Liver (tissue), 3 donors: ENCODE measurements around the gene TTC36.

ENCODE experiments used
- ATF3 ChIP-seq: IDR thresholded peaks from 2 replicates; pipeline ENCODE4 v1.6.1; 2016; ENCODE audit warnings: antibody characterized with exemption
- CTCF ChIP-seq: fragments of 150-350 bp; IDR thresholded peaks from 2 replicates; pipeline ENCODE4 v1.5.1; 2017; ENCODE audit warnings: improper control_type of control experiment, low read depth, low read length; ENCODE audit not compliant: missing input control
- EGR1 ChIP-seq, 2 donors: IDR thresholded peaks; 2 replicates each; pipeline ENCODE4 v1.6.1; 2016 to 2018; ENCODE audit warnings: antibody characterized with exemption in 2 of 2, low read depth in 2 of 2
- FOXA1 ChIP-seq: IDR thresholded peaks from 2 replicates; pipeline ENCODE4 v1.6.1; 2016; ENCODE audit warnings: antibody characterized with exemption
- SP1 ChIP-seq: IDR thresholded peaks from 2 replicates; pipeline ENCODE4 v1.6.1; 2018; ENCODE audit warnings: antibody characterized with exemption, mild to moderate bottlenecking
- TAF1 ChIP-seq: conservative IDR thresholded peaks from 2 replicates; pipeline ENCODE4 v1.6.1; 2016; ENCODE audit warnings: antibody characterized with exemption, mild to moderate bottlenecking
- YY1 ChIP-seq: IDR thresholded peaks from 2 replicates; pipeline ENCODE4 v1.6.1; 2016; ENCODE audit warnings: antibody characterized with exemption, mild to moderate bottlenecking
- ZBTB33 ChIP-seq: IDR thresholded peaks from 2 replicates; pipeline ENCODE4 v1.6.1; 2016; ENCODE audit warnings: antibody characterized with exemption
- donor health status: healthy.
- donor health status: healthy.

GRCh38 chr11:118532091-118532490, 4.8 kb downstream of the TTC36 start:
- TF ChIP-seq CTCF = no peak
- no peak for TF ChIP-seq SP1
- TF ChIP-seq YY1 = no peak
- no peak for TF ChIP-seq ZBTB33
- TF ChIP-seq ATF3 = no peak
- TF ChIP-seq FOXA1 = no peak
- TF ChIP-seq TAF1 = no peak
- no peak for TF ChIP-seq EGR1 (IDR thresholded peaks at IDR 0.05; ENCODE audit: low read depth in 2 of 2)
